Activated CD8-positive, alpha-beta memory T cell treated with anti-CD3 and anti-CD28 coated beads for 24 hours (primary cell): ENCODE results near the gene MVP.
A peak's percentile ranks its signal among the peaks of the same experiment; 100 is the strongest.
"Not testable (repeated sequence)": the region's sequence is repeated elsewhere in the genome, so short reads cannot be mapped to it uniquely, and the experiment has no call there.

Experiments
- DNase-seq: peaks from one replicate; pipeline ENCODE4 v3.0.0-alpha.2; 2020

The MVP gene

DNA sequence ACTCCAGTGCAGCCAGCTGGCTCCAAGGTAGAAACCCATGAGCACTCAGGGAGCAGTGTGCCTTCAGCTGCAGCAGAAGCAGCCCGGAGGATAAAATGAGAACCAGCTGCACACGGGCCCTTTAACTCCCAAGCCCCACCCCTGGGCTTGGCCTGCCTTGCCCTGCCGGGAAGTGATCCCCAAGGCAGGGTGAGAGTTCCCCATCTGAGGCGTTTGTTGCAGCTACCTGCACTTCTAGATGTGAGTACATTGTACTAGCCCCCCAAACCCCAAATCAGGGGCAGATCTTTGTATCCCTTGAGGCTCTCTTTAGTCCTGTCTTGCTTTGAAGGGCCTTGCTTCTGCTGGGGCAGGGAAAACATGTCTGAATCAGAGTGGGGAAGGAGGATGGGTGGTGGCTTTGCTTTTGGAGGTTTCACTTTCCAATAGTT, at the start of gene MVP:
Gene MVP (plus strand): TSS at position 192 of the 431 bp plus-strand sequence. CDS start 10,088 bp downstream, outside the sequence.
- DNase-seq: peak; percentile 84

DNA sequence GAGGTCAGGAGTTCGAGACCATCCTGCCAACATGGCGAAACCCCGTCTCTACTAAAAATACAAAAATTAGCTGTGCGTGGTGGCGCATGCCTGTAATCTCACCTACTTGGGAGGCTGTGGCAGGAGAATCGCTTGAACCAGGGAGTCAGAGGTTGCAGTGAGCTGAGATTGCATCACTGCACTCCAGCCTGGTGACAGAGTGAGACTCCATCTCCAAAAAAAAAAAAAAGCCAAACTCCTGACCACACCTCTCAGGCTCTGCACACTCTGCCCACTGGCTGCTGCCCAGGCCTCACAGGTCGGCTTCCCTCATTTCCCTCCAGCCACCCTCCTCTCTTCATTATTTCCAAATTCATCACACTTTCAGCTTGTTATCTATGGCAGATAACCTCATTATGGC, 47.9 kb upstream of the MVP start:
- not testable (repeated sequence) for DNase-seq

DNA sequence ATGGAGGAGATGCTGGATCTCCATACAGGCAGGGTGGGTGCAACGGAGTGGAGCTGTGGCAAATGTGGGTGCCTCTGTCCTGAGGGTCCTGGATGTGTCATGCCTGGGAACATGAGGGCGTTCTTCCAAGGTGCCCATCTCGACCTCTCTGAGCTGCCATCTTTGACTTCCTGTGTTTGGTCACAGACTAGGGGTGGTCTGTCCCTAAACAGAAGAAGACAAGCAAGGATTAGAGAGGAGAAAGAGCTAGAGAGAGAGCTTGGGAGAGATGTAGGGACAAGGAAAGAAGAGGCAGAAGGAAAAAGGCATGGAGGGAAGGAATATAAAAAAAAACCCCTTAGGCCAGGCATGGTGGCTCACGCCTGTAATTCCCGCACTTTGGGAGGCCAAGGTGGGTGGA, 45.5 kb upstream of the MVP start:
- no peak for DNase-seq

DNA sequence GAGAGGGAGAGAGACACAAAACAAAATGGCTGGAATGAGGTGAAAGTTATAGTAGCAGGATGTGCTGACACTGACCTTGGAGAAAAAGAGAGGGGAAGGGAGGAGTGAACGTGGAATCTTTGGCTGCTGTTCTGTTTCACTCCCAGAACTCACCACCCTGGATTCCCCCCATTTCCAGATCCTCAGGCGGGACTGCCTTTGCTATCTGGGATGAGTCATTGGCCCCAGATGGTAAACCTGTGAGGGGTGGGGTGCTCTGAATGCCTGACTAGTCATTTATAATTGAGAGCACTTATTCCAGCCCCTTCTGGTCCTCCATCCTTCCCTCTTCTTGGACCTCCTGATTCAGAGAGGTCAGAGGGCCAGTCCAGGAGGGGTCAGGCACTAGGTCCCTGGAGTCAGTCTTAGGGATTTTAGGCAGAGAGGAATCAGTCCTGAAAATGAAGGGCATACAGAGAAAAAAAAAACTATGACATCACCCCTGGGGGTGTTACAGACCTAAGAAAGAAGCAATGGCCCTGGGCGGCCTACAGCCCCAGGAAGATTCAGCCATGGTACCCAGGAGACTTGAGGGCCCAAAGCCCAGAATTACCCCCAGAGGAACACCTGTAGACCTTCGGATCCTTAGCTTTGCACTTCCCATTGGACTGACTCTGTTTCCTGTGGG, 44.4 kb upstream of the MVP start:
- DNase-seq: no peak

DNA sequence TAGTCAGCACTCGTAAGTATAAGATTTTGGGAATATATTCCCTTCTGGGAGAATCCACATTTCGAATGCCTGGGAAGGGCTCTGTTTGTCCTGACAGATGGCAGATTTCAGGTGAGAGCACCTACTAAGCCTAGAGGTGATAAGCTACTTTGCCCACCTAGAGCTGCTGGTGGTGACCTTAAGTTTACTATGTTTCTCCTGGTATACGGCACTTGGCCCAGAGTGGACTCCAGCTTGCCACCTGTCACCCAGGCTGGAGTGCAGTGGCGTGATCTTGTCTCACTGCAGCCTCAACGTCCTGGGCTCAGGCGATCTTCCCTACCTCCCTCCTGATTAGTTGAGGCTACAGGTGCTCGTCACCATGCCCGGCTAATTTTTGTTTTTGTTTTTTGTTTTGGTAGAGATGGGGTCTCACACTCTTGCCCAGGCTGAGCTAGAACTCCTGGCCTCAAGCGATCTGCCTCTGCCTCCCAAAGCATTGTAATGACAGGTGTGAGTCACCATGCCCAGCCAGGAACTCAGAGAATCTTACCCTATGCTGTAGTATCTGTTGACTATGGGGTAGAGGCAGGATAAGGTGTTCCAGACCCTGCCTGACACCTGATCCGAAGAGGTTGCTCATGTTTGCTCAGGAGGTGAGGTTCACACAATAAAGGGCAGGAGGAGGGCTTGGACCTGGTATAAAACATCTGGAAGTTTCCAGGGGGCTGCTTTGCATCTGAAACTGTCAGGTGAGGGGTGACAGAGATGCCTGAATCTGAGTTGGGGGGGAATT, 42.5 kb upstream of the MVP start, which contains the start of gene ZG16:
Gene ZG16 (plus strand): TSS at position 681 of the 775 bp plus-strand sequence. CDS start 1,011 bp downstream, outside the sequence.
- no peak for DNase-seq

DNA sequence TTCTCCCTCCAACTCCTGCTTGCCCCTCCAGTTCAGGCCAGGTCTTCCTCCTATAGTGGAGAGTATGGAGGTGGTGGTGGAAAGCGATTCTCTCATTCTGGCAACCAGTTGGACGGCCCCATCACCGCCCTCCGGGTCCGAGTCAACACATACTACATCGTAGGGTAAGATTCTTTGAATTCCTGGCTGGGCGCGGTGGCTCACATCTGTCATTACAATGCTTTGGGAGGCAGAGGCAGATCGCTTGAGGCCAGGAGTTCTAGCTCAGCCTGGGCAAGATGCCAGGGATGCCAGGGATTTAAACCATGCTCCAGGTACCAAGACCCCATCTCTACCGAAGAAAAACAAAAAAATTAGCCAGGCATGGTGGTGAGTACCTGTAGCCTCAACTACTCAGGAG, 40.8 kb upstream of the MVP start:
- no peak for DNase-seq

DNA sequence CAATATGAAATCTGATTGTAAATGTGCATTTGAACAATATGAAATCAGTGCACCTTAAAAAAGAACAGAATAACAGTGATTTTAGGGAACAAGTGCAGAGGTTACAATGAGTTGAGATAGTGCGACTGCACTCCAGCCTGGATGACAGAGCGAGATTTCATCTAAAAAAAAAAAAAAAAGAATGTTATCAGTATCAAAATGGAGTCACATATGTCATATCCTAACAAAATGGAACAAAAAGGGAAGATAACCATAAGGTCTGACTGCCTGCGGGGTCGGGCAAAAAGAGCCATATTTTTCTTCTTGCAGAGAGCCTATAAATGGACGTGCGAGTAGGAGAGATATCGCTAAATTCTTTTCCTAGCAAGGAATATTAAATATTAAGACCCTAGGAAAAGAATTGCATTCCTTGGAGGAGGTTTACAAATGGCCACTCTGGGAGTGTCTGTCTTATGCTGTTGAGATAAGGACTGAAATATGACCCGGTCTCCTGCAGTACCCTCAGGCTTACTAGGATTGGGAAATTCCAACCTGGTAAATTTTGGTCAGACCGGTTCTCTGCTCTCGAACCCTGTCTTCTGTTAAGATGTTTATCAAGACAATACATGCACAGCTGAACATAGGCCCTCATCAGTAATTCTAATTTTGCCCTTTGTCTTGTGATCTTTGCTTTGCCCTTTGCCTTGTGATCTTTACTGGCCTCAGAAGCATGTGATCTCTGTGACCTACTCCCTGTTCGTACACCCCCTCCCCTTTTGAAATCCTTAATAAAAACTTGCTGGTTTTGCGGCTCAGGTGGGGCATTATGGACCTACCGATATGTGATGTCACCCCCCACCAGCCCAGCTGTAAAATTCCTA, 36.9 kb upstream of the MVP start:
- DNase-seq: not testable (repeated sequence)

DNA sequence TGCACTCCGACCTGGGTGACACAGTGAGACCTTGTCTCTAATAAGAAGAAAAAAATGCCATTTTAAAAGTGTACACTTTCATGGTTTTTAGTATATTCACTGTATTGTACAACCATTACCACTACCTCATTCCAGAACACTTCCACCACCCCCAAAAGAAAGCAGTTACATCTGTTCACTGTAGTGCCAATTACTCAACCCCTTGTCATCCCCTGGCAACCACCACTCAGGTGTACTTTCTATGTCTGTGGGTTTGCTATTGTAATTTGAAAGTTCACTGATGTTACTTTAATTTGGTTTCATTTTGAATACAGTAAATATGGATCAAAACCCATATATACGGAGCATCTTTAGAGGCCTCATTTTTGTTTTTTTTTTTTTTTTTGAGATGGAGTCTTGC, 36.1 kb upstream of the MVP start:
- no peak for DNase-seq

DNA sequence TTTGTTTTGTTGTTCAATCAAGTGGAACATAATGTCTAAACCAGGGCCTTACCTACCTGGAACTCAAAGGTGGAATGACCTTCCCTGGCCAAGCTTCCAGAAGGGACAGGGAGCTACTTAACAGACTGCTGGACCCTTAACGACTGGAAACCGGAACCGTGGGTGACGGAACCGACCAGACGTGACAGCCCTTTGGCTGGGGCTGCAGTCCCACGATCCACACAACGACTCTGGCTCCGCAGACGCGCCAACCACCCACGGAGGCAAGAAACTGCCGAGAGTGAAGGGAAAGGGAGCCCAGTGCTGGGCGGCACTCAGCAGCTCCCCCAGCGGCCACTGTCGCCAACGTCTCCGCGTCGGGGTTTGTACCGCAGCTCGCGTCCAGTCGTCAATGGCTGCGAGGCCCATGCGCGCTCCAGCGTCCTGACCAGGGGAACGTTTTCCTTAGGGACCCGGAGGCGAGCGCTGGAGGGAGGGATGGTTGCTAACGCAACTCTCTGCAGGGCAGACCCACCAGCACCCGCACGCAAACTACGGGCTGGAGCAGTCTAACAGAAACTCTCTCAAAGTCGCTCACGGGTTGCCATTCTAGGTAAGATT, 35.3 kb upstream of the MVP start:
- DNase-seq: peak; percentile 89

DNA sequence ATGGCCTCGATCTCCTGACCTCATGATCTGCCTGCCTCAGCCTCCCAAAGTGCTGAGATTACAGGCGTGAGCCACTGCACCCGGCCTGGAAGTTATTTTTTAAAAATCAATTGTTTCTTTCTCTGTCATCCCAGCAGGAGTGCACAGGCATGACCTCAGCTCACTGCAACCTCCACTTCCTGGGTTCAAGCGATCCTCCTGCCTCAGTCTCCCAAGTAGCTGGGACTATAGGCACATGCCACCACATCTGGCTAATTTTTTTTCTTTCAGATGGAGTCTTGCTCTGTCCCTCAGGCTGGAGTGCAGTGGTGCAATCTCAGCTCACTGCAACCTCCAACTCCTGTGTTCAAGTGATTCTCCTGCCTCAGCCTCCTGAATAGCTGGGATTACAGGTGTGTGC, 33.1 kb upstream of the MVP start:
- not testable (repeated sequence) for DNase-seq

DNA sequence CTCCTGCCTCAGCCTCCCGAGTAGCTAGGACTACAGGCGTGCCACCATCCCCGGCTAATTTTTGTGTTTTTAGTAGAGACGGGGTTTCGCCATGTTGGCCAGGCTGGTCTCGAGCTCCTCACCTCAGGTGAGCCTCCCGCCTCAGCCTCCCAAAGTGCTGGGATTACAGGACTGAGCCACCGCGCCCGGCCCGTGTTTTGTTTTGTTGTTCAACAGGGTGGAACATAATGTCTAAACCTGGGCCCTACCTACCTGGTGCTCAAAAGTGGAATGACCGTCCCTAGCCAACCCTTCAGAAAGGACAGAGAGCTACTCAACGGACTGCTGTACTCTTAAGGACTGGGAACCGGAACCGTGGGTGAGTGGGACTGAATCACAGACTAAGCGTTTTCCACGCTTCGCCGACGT, 30.5 kb upstream of the MVP start:
- DNase-seq: no peak

DNA sequence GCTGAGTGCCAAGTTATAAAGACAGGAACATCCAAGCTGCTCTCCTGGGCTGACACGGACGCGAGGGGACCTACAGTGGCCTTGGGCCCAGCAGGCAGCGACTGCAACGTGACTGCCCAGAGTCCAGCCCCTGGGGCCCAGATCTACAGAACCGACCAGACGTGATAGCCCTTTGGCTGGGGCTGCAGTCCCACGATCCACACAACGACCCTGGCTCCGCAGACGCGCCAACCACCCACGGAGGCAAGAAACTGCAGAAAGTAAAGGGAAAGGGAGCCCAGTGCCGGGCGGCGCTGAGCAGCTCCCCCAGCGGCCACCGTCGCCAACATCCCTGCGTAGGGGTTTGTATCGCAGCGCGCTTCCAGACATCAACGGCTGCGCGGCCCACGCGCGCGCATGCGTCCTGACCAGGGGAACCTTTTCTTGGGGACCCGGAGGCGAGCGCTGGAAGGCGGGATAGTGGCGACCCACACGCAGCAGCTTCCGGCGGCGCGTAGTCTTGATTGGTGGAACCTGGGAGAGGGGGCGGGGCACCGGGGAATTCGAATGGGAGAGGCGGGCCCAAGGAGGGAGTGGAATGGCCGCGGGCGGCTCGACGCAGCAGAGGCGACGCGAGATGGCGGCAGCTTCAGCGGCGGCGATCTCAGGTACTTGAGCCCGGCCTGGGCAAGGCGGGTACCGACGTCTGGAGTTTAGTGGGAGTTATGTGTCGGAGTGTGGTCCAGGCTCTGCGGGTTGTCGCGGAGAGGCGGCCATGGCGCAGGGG, 29.9 kb upstream of the MVP start, which contains the start of gene KIF22:
Gene KIF22 (plus strand): TSS at position 569 of the 766 bp plus-strand sequence. CDS start 9 bp downstream, at position 578.
- peak; percentile 99 for DNase-seq

DNA sequence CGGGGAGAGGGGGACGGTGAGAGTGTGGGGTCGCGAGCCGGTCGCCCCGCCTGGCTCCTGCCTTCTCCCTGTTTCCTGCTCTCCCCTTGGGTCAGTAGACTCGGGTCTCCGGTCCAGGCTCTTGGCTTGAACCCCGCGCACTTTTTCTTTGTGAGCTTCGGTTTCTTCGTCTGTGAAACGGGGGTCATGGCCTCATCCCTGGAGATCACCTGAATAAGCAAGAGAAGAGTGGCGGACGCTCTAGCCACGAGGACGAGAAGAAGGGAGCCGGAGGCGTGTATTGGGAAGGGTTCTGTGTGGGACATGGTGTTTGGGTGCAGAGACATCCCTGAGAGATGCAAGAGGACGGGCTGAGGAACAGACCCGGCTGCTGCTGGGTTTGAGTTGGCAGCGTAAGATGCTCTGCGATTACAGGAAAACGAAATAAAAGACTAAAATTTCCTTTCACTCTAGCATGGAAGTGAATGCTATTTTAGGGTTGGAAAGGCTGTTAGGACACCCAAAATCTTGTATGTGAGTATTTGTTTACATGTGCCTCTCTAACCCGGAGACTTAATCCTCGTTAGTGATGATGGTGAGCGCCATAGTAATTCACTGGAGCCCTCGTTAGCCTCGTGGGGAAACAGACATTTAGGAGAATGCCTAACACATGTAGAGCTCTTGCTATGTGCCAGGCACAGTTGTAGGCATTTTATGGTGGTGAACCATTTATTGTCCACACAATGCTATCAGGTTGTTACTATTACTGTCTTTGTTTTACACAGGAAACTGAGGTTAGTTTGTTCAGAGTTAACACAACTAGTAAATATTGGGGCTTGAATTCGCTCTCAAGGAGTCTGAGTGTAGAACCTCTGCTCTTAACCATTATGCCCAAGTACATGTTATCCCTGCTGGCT, 29.1 kb upstream of the MVP start:
- no peak for DNase-seq

DNA sequence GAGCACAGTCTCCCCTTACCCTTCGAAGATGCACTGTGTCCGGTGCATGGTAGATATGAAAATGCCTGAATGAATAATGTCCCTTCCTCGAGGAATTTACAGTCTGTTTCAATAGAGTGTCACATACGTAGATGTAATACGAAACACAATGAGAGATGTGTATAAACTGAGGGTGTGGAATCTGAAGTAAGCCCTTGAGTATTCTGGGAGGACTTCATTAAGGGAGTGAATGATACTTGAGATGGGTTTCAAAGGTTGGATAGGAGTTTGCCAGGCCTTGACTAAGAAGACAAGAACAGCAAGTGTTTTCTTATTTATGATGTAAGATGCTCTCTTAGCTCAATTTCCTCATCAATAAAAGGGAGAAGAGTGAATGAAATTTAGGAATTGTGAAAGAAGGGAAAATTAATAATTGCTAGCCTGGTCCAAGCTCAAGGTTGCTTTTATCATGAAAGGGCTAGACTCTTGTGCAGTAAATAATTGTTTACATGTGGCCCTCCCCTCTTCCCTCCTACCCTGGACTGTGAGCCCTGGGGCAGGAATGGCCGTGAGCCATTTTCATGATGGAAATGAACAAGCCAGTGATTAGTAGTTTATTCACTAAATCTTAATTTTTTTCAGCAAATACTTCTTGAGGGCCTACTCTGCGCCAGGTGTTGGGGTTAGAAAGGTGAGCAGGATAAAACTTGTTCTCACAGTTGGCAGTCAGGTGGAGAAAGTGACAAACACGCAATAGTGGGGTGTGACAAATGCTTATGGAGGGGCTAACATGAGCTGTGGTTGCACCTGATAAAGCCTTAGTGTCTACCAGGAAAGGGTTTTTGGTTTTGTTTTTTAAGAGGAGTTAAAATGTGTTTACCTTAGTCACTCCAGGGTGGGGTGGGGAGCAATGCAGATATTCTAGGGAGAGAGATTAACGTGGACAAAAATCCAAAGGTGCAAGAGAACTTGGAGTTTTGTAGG, 28.1 kb upstream of the MVP start:
- DNase-seq: no peak

DNA sequence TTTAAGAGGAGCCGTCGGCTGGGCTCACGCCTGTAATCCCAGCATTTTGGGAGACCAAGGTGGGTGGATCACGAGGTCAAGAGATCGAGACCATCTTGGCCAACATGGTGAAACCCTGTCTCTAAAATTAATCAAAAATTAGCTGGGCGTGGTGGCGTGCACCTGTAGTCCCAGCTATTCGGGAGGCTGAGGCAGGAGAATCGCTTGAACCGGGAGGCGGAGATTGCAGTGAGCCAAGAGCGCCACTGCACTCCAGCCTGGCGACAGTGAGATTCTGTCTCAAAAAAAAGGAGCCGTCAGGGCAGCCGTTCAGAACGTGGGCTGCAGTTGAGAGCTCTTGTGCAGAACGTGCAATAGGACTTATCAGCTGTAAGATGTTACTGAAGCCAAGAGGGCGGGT, 27.1 kb upstream of the MVP start:
- DNase-seq: not testable (repeated sequence)

DNA sequence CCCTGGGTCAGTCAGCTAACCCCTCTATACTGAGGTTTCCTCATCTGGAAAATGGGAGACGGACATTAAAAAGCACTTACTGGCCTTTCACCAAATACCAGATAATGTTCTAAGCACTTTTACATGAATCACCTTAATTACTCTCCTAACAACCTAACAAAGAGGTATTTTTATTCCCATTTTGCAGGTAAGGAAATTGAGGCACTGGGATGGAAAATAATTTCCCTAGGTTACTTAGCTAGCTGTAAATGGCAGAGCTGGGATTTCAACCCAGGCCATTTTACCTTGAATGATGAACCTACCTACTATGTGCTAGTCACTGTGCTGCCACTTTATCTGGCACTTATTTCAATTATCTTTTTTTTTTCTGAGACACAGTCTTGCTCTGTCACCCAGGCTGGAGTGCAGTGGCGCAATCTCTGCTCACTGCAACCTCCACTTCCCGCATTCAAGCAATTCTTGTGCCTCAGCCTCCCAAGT, 26.0 kb upstream of the MVP start:
- no peak for DNase-seq

DNA sequence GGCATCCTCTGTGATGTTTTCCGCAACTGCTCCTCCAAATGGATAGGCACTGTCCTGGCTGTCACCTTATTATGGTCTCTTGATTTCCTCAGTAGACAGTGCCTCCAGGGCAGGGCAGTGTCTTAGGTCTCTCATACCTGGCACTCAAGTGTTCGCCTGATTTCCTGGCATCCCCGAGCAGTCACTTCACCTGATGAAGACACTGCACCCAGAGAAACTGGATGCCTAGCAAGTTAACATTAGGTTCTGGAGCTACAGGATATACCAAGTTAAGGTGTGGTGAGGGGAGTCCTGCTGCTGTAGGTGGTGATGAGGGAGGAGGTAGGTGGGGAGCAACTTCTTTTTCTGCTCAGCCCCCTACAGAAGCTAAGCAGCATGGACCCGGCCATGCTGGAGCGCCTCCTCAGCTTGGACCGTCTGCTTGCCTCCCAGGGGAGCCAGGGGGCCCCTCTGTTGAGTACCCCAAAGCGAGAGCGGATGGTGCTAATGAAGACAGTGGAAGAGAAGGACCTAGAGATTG, 17.8 kb upstream of the MVP start:
- DNase-seq: no peak

DNA sequence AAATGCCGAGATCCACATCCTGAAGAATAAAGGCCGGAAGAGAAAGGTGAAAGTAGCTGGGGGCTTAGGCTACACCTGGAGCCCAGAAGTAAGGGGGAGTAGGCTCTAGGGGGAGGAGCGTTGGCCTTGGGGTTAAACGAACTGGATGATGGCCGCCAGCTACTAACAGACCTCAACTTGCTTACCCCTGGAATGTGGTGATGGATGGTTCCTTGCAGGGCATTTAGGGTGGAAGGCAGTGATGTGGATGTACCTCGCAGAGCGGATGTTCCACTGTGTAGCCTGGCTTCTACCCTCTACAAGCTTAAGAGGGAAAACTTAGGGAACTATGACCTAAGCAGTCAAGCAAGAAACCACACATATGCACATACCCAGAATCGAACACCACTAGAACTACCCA, 16.2 kb upstream of the MVP start:
- DNase-seq: no peak
